ENCODE results near the gene DUOX1. TPM values are rescaled to one million over a fixed set of nuclear protein-coding genes. Genes with fewer than 3 reads are reported as not detected.

The DUOX1 gene
- total RNA-seq, 1 experiment from 2014 or later: not detected

GRCh38 chr15:45168751-45169551, 39.2 kb downstream of the DUOX1 start:
- Histone ChIP-seq H3K4me2 (no peak overlapping the region), H3K79me2 (ENCODE audit: low read depth) (no peaks in the 10 kb centered on the region), H3K4me1 (replicated peaks; ENCODE audit: insufficient read depth) (no peaks in the 10 kb centered on the region), H3F3A (ENCODE audit: insufficient read depth, low read depth) (no peaks in the 10 kb centered on the region), H2AFZ (no peak overlapping the region), H4K20me1 (ENCODE audit: insufficient read depth) (no peaks in the 10 kb centered on the region), H3K27ac (no peak overlapping the region), H3K9me2 (ENCODE audit: insufficient read depth) (no peaks in the 10 kb centered on the region), H3K4me3 (no peak overlapping the region), H3K36me3 (ENCODE audit: low read depth) (no peaks in the 10 kb centered on the region), H3K9me3 (ENCODE audit: insufficient read depth, low read depth) (no peaks in the 10 kb centered on the region), H3K27me3 (ENCODE audit: insufficient read depth, low read depth) (no peaks in the 10 kb centered on the region)
- intact Hi-C loops (cut with micrococcal nuclease; ENCODE audit: unreplicated experiment): no loop called here
- POLR2A ChIA-PET (ENCODE audit: unreplicated experiment): interaction anchor here (0.6 kb wide), 1 partner anchor 44 kb away, joined by 4 read pairs; no protein-coding TSS in a partner anchor
- no peak for DNase-seq
- CTCF ChIA-PET: interaction anchor here (0.8 to 2.2 kb wide), 2 partner anchors 12 to 29 kb away, joined by 3 to 6 read pairs; no protein-coding TSS in a partner anchor
- no TSS peak for BruUV-seq (replicated peaks)
- TF ChIP-seq EZH2 (IDR thresholded peaks at IDR 0.05; ENCODE audit: low read depth): no peak
- TF ChIP-seq CTCF (conservative IDR thresholded peaks at IDR 0.05): no peak

GRCh38 chr15:45169608-45170480, 40.0 kb downstream of the DUOX1 start:
- H3K4me1 ChIP-seq (replicated peaks; ENCODE audit: insufficient read depth): no peaks in the 10 kb centered on the region
- H3K27ac ChIP-seq: no peak overlapping the region
- no peak overlapping the region for H3K4me3 ChIP-seq
- no peaks in the 10 kb centered on the region for H4K20me1 ChIP-seq (ENCODE audit: insufficient read depth)
- no peaks in the 10 kb centered on the region for H3K9me2 ChIP-seq (ENCODE audit: insufficient read depth)
- no peak overlapping the region for H3K4me2 ChIP-seq
- H3K36me3 ChIP-seq (ENCODE audit: low read depth): no peaks in the 10 kb centered on the region
- no peaks in the 10 kb centered on the region for H3K9me3 ChIP-seq (ENCODE audit: insufficient read depth, low read depth)
- POLR2A ChIA-PET (ENCODE audit: unreplicated experiment): interaction anchor here (0.6 kb wide), 1 partner anchor 45 kb away, joined by 4 read pairs; no protein-coding TSS in a partner anchor
- no TSS peak for BruUV-seq (replicated peaks)
- intact Hi-C loops (cut with micrococcal nuclease; ENCODE audit: unreplicated experiment): no loop called here
- no peak for TF ChIP-seq CTCF (conservative IDR thresholded peaks at IDR 0.05)
- TF ChIP-seq EZH2 (IDR thresholded peaks at IDR 0.05; ENCODE audit: low read depth): no peak
- H3K27me3 ChIP-seq (ENCODE audit: insufficient read depth, low read depth): no peaks in the 10 kb centered on the region
- no peak overlapping the region for H2AFZ ChIP-seq
- DNase-seq: no peak
- CTCF ChIA-PET: no interaction called here
- H3F3A ChIP-seq (ENCODE audit: insufficient read depth, low read depth): no peaks in the 10 kb centered on the region
- no peaks in the 10 kb centered on the region for H3K79me2 ChIP-seq (ENCODE audit: low read depth)

GRCh38 chr15:45171912-45172311, 42.1 kb downstream of the DUOX1 start:
- no peak overlapping the region for H3K4me3 ChIP-seq
- no peaks in the 10 kb centered on the region for H3K79me2 ChIP-seq (ENCODE audit: low read depth)
- no peaks in the 10 kb centered on the region for H4K20me1 ChIP-seq (ENCODE audit: insufficient read depth)
- DNase-seq: no peak
- H3K4me1 ChIP-seq (replicated peaks; ENCODE audit: insufficient read depth): no peaks in the 10 kb centered on the region
- no peak overlapping the region for H2AFZ ChIP-seq
- intact Hi-C loops (cut with micrococcal nuclease; ENCODE audit: unreplicated experiment): no loop called here
- no peak for TF ChIP-seq CTCF (conservative IDR thresholded peaks at IDR 0.05)
- TF ChIP-seq EZH2 (IDR thresholded peaks at IDR 0.05; ENCODE audit: low read depth): no peak
- H3K36me3 ChIP-seq (ENCODE audit: low read depth): no peaks in the 10 kb centered on the region
- CTCF ChIA-PET: no interaction called here
- no peaks in the 10 kb centered on the region for H3K9me3 ChIP-seq (ENCODE audit: insufficient read depth, low read depth)
- H3F3A ChIP-seq (ENCODE audit: insufficient read depth, low read depth): no peaks in the 10 kb centered on the region
- H3K27ac ChIP-seq: no peak overlapping the region
- H3K4me2 ChIP-seq: no peak overlapping the region
- H3K27me3 ChIP-seq (ENCODE audit: insufficient read depth, low read depth): no peaks in the 10 kb centered on the region
- POLR2A ChIA-PET (ENCODE audit: unreplicated experiment): interaction anchor here (0.5 kb wide), 1 partner anchor 875 kb away, joined by 22 read pairs; no protein-coding TSS in a partner anchor
- no TSS peak for BruUV-seq (replicated peaks)
- H3K9me2 ChIP-seq (ENCODE audit: insufficient read depth): no peaks in the 10 kb centered on the region

Data from PC-9 (cell line).